Epithelial cell of esophagus (primary cell): Measurements from ENCODE around the gene NUDT17.

Source experiments
- DNase-seq: peaks from one replicate; pipeline ENCODE4 v3.0.0; 2010; ENCODE audit warnings: low read depth
- H3K4me3 ChIP-seq: 2 replicates; pipeline ENCODE4 v1.5.1; 2011; ENCODE audit warnings: mild to moderate bottlenecking, low read length, control low read depth
- CTCF ChIP-seq: IDR thresholded peaks from 2 replicates; pipeline ENCODE4 v1.5.1; 2011; ENCODE audit warnings: low read depth, mild to moderate bottlenecking, low read length, control low read depth, inconsistent platforms; ENCODE audit not compliant: insufficient read depth; ENCODE audit errors: missing control alignments

NUDT17 gene

GRCh38 chr1:145845514-145846161 lies at the start of gene NUDT17:
Gene NUDT17 (plus strand): TSS chr1:145845630. CDS start chr1:145845641, 11 bp downstream.
- peak; percentile 93 for TF ChIP-seq CTCF
- DNase-seq, result peak; percentile 70
- H3K4me3 ChIP-seq, result peak within 1 kb of the TSS; percentile 57

GRCh38 chr1:145796753-145797152 lies 48.7 kb upstream of the NUDT17 start:
- DNase-seq, result no peak
- no peak for TF ChIP-seq CTCF
- H3K4me3 ChIP-seq, result no peak overlapping the region

GRCh38 chr1:145799806-145800205 lies 45.6 kb upstream of the NUDT17 start:
- no peak for DNase-seq
- H3K4me3 ChIP-seq, result no peak overlapping the region
- no peak for TF ChIP-seq CTCF

- no peak for TF ChIP-seq CTCF
- no peak for DNase-seq
- H3K4me3 ChIP-seq, result no peak overlapping the region
Observed at GRCh38 chr1:145804235-145805045, 41.0 kb upstream of the NUDT17 start.

- DNase-seq, result peak; percentile 31
- no peak overlapping the region for H3K4me3 ChIP-seq
- TF ChIP-seq CTCF, result no peak
Observed at GRCh38 chr1:145805057-145805456, 40.4 kb upstream of the NUDT17 start.

GRCh38 chr1:145806408-145806807 lies 39.0 kb upstream of the NUDT17 start:
- H3K4me3 ChIP-seq, result no peak overlapping the region
- no peak for TF ChIP-seq CTCF
- no peak for DNase-seq
